Posterior vena cava (tissue), 2 donors: Measurements from ENCODE around the gene CEACAM5. TPM values are rescaled to one million over a fixed set of nuclear protein-coding genes. Genes with fewer than 3 reads are reported as not detected.

ENCODE experiments used
- DNase-seq: peaks from one replicate; pipeline ENCODE4 v3.0.0-alpha.2; 2020; ENCODE audit warnings: low spot score
- intact Hi-C, 2 donors: fragments of 100-400 bp; cut with DNase I; formaldehyde crosslinking; loops; one replicate each; pipeline versions ENCODE4 v1.14.1 to v1.14.2; 2022 to 2023
- total RNA-seq, 2 donors: library from RNA; stranded (reverse); fragmentation: NEBNext Ultra II Directional; extraction: Animal tissue kit (Norgen Biotek cat#: 25700); gene quantifications; one replicate each; pipeline ENCODE4 v1.2.1, GENCODE V29; 2021
- donor health status: DM: yes; HTN: yes; CAD: no.
- donor health status: DM: yes; HTN: yes; CAD: no.

CEACAM5 gene
- total RNA-seq, 2 donors from 2014 or later = not detected

DNA sequence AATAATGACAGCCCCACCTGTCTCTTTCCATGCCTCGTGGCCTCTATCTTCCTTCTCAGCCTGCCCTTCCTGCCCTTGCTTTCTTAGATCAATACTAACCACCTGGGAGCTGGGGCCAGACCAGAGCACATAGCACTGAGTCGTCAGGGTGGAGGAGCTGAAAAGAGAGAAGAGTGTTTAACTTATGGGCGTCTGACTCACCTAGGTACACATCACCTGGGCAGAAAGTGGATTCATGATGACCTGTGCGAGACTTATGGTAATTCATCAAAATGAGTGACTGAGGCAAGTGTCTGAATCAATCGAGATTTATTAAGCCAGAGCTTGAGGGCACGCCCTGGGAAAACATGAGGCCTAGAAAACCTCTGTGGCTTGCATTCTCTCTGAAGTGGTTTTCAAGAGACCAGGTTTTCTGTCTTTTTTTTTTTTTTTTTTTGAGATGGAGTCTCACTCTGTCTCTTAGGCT, 66.1 kb downstream of the CEACAM5 start:
- no peak for DNase-seq
- intact Hi-C loops = no loop called here

DNA sequence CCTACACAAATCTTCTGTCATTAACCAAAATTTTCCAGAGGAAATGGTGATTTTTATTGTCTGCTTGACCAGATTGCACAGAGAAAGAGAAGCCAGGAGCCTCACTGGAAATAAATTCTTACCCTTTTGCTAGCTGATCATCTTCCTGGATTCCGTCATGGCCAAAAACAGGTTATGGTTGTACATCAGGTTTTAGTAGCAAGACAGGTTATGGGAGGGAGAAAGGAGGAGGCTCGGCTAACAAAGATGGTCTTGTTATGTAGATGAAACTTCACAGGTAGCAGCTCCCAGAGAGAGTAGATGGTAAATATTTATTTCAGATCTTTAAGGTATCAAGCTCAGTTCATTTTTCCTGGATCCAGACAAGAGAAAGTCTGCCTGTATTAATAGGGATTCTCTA, 68.3 kb downstream of the CEACAM5 start:
- intact Hi-C loops = no loop called here
- DNase-seq = no peak

Other genes starting within 250 kb of the CEACAM5 start
- gene CEACAM21, start 132.5 kb upstream of the CEACAM5 start, total RNA-seq = 1 to 10 TPM in 1 of 2 donors, under 1 TPM in 1; 0.48 to 2.5 TPM
- gene CEACAM4, start 81.6 kb upstream of the CEACAM5 start, total RNA-seq = 1 to 10 TPM; 1.4 to 2.9 TPM
- not detected for gene CEACAM7, start 20.4 kb upstream of the CEACAM5 start, total RNA-seq
- under 1 TPM in 1 of 2 donors, not detected in 1; 0.10 TPM for gene CEACAM6, start 46.9 kb downstream of the CEACAM5 start, total RNA-seq
- gene CEACAM3, start 88.0 kb downstream of the CEACAM5 start, total RNA-seq = under 1 TPM; 0.71 to 0.93 TPM
- gene LYPD4, start 136.1 kb downstream of the CEACAM5 start, total RNA-seq = not detected
- gene DMRTC2, start 136.4 kb downstream of the CEACAM5 start, total RNA-seq = not detected
- 1,000 to 10,000 TPM in 1 of 2 donors, 100 to 1,000 TPM in 1; 982 to 1,008 TPM for gene RPS19, start 151.6 kb downstream of the CEACAM5 start, total RNA-seq
- under 1 TPM; 0.52 to 0.97 TPM for gene CD79A, start 168.7 kb downstream of the CEACAM5 start, total RNA-seq
- 10 to 100 TPM; 73.4 to 73.7 TPM for gene ARHGEF1, start 174.6 kb downstream of the CEACAM5 start, total RNA-seq
- under 1 TPM in 1 of 2 donors, not detected in 1; 0.38 TPM for gene ERFL, start 219.8 kb downstream of the CEACAM5 start, total RNA-seq